AG09309 (cell line): ENCODE measurements around the gene DCUN1D1.
A peak's percentile ranks its signal among the peaks of the same experiment; 100 is the strongest.

Source experiments
- DNase-seq: peaks from one replicate; pipeline ENCODE4 v3.0.0-alpha.2; 2010; ENCODE audit warnings: low read depth
- H3K4me3 ChIP-seq: 2 replicates; pipeline ENCODE4 v1.5.1; 2011; ENCODE audit warnings: mild to moderate bottlenecking, low read depth, low read length, moderate library complexity; ENCODE audit not compliant: control insufficient read depth
- CTCF ChIP-seq: IDR thresholded peaks from 2 replicates; pipeline ENCODE4 v1.5.1; 2011; ENCODE audit warnings: mild to moderate bottlenecking, low read depth, low read length, inconsistent platforms; ENCODE audit not compliant: insufficient read depth, control insufficient read depth; ENCODE audit errors: missing control alignments

DCUN1D1 gene

GRCh38 chr3:182989566-182989965 is 9.2 kb upstream of the DCUN1D1 start:
- TF ChIP-seq CTCF: no peak
- H3K4me3 ChIP-seq: no peak overlapping the region
- no peak for DNase-seq

DNA sequence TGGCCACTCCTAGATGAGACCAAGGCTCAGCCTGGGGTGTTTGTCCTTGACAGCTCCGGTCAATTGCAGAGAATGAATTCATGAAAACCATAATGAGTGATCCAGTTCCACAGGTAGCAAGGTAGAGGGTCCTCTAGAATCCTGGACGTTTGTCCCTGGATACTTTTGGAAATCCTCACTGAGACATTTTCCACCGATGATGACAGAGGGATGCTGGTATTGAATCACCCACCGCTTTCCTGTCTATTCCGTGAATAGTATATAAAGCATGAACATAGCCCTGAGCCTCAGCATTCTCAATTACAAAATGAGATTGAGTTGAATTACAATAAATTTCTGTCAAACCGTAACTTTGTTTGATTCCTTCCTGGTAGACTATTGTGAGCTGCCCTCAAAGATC is 5.7 kb upstream of the DCUN1D1 start:
- DNase-seq: no peak
- no peak for TF ChIP-seq CTCF
- H3K4me3 ChIP-seq: no peak overlapping the region

DNA sequence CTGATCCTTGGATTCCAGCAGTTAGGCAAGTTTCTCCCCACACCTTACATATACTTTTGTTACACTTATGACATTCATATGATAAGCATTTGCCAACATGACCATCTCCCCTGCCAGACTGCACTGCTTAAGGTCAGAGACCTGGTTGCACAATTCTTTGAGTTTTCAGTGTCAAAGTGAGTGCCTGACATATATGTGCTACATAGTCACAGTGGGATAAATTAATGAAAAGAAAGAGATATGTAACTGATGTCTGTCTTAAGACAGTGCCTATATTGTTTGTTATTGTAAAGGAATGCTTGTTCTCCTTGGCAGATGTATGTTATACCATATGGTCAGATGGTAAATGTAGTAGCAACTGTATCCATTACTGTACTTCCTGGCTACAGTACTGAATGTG is 3.5 kb upstream of the DCUN1D1 start:
- H3K4me3 ChIP-seq: no peak overlapping the region
- no peak for DNase-seq

GRCh38 chr3:182981038-182981380 is 671 bp upstream of the DCUN1D1 start:
- no peak for DNase-seq
- H3K4me3 ChIP-seq: peak overlapping the region; percentile 67
- TF ChIP-seq CTCF: no peak

More for the DNA sequence above, 3.5 kb upstream of the DCUN1D1 start:
- no peak for TF ChIP-seq CTCF

DNA sequence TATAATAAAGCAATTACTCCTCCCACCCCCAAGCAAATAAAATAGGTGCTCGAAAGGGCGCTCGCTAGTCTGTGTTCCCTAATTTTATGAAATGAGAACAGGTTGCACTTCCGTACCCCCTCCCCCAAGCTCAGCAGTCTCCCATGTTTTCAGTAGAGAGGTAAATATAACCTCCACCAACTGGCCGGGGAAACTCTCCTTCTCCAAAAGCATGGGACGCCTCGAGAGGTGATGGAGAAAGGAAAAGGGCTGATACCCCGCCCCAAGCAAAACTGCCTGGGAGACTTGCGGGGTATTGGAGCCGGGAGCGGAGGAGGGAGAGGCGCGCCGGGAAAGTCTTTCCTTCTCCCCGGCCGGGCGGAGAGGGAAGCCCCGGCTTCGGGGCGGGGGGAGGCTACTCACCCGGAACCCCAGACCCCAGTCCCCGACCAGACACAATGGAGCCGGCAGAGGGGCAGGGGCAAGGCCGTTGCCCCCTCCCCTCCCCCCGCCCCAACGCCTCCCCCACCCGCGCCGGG is 605 bp downstream of the DCUN1D1 start:
- TF ChIP-seq CTCF: no peak
- peak overlapping the region; percentile 84 for H3K4me3 ChIP-seq
- DNase-seq: no peak

DNA sequence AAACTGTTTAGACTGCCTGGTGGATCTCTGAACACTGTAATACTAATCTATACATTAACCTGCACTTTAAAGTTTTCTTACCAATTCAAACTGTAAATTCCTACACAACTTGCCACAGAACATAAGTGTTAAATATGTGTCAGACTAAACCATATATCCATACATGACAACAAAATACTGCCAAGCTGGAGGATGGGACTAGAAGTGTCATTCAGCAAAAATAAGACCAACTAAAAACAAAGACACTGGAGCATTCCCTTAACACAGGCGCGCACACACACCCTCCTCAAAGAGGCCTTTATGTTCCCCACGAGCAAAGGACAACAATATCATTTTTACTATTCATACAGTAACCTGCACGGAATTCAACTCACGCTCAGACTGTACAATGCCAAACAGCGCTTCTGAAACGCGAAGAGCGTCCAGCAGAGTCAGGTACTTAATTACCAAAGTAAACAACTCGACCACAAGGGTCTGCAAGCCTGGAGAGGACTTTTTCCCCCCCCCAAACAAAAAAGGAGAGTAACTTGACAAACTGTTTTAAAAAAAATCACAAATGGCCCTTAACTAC is 1.1 kb downstream of the DCUN1D1 start:
- no peak for TF ChIP-seq CTCF
- peak overlapping the region; percentile 84 for H3K4me3 ChIP-seq
- DNase-seq: no peak

GRCh38 chr3:182978387-182978786 is 2.0 kb downstream of the DCUN1D1 start:
- no peak for TF ChIP-seq CTCF
- H3K4me3 ChIP-seq: no peak overlapping the region
- no peak for DNase-seq
